GM19099 (cell line): Measurements from ENCODE around the gene EPAS1.

Source experiments
- POLR2A ChIP-seq: IDR thresholded peaks from 3 replicates; pipeline ENCODE4 v1.6.1; 2011; ENCODE audit warnings: low read depth; ENCODE audit not compliant: insufficient read length; ENCODE audit errors: extremely low read depth

Gene EPAS1

DNA sequence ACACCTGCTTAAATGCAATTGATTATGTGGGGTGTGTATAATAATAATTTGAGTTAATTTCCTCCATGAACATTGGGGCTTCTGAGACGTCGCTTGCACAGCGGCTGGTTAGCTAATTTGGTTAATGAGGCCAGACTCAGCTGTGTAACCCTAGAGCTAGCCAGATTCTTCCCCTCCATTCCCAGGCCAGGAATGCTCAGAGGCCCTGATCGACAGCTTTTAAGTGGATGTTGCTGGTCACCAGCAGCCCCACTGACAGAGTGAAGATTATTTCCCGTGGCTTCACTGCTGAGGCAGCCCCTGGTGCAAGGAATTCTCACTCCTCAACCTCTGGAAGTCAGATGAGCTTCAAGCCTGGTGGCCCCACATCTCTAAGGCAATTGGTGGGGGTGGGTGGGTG is 12.4 kb upstream of the EPAS1 start:
- TF ChIP-seq POLR2A: no peak

DNA sequence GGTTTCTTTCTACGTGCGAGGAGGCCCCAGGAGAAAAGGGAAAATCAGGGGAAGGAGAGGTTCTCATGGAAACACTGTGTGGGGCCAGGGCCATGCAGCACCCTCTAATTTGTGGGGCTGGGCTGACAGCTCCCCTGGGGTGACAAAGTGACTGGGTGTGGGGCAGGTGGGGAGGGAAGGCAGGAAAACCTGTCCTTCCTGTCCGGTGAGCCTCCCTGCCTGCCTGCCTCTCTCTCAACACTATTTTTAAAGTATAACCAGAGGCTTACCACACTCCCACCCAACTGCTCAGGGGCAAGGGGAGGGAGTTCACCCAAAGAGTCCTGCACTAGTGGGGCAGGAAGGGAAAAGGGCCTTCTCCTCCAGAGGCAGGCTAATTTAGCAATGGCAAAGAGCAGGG is 10.5 kb upstream of the EPAS1 start:
- no peak for TF ChIP-seq POLR2A

DNA sequence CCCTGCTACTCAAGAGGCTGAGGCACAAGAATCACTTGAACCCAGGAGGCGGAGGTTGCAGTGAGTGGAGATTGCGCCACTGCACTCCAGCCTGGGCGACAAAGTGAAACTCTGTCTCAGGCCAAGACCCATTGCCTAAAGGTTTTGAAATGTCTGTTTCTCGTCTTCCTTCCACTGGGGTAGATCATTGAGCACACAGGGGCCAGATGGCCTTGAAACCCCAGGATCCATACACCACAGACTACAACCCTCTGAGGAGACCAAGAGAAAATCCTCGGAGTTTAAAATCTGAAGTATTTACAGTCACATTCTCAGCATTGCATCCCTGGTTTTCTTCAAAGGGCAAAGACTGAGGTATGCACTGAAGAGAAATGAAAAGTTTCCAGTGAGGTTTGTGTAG is 7.1 kb upstream of the EPAS1 start:
- TF ChIP-seq POLR2A: no peak

DNA sequence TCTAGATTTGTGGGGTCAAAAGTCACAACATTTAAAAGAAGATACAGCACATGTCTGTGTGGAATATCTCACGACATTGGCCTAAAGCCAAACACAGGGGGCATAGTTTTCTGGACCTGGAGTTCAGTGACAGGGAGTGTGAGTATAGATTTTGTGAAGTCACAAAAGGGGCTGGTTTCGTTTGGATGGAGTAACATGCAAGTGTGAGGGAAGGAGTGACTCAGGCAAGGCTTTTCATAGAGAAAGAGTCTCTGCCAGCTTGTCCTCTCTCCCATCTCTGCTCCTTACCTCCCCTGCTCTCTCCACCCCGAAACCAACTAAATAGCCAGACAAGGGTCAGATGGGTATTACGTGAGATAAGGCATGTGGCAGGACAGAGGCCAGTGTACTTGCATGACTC is 3.7 kb upstream of the EPAS1 start:
- no peak for TF ChIP-seq POLR2A

- TF ChIP-seq POLR2A: no peak
Measured at GRCh38 chr2:46294176-46294836, 2.9 kb upstream of the EPAS1 start.

DNA sequence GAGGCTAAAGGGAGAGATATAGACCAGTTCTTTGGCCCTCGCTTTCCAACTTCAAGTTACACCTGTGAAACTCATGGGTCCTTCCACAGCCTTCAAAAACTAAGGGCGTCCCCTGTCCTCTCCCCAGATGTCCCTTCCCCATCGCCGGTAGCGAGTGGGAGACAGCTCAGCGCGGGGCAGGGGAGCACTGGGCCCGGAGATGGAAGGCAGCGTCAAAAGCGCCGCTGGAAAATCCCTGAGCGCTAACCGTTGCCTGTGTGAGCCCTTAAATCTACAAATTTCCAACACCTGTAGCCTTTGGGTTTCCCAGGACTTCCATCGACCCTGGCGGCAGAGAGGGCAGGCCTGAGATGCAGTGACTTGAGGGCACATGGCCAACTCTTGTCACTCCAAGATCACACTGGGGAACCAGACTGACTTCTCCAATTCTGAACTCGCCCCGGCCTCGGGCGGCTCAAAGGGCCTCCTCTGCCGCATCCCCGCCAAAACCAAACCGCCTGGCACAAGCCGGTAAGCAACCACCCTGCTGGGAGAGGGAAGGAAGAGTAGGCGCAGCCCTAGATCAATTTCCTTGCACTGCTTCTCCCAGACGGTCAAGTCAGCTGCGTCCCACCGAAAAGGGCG is 879 bp upstream of the EPAS1 start:
- no peak for TF ChIP-seq POLR2A

DNA sequence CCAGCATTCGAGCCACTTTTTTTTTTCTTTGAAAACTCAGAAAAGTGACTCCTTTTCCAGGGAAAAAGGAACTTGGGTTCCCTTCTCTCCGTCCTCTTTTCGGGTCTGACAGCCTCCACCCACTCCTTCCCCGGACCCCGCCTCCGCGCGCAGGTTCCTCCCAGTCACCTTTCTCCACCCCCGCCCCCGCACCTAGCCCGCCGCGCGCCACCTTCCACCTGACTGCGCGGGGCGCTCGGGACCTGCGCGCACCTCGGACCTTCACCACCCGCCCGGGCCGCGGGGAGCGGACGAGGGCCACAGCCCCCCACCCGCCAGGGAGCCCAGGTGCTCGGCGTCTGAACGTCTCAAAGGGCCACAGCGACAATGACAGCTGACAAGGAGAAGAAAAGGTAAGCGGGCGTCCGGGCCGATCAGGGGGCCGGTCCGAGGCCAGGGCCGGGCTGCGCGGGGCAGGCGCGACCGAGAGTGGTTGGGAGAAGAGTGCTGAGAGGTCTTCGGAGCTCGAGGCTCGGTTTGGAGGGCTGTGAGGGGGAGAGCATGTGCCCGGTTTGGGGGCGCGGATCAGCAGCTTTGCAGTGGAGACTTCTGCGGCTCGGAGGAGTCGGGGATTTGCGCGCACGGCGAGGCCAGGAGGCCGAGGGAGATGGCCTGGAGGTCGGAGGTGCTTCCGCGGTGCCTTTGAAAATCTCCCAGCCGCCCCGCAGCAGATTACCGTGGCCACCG is 502 bp downstream of the EPAS1 start:
- TF ChIP-seq POLR2A: no peak

- TF ChIP-seq POLR2A: no peak
Measured at GRCh38 chr2:46298272-46298521, 990 bp downstream of the EPAS1 start.

- no peak for TF ChIP-seq POLR2A
Measured at GRCh38 chr2:46298522-46299353, 1.5 kb downstream of the EPAS1 start.

DNA sequence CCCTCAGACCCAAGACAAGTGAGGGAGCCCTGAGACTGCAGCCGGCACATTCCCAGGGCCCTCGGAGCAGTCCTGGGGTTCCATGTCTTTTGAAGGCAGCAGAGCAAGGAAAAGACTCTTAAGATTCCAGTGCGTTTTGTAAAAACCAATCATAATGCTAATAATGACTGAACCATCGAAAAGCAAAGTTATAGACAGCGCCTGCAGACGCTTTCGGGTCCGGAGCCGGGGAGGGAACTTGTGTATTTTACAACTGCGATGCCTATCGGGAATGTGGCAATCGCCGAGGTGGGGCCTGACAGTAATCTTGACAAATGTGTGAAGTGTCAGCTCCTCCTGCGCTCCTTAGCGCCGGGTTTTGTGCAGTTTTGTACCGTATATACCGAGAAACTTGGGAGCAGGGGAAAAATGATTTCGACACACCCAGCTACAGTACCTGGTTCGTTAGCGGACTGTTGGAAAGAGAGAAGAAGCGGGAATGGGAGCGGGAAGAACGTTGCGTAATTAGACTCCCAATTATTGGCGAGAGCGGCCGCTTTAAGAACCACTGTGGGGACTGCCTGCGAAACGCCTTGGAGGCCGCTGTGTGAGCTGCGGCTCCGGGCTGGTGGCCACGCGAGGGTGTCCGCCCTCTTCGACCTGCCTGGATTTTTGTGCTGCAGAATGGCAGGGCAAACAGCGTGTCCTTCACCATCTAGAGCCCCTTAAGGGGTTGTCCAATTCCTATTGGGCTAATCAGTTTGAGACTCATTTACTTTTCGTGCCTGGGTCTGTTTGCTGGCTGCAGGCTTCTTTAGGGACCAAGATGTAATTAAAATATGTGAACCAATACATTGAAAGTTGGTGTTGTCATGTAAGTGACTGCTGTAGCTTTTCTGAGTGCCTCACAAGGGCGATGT is 2.4 kb downstream of the EPAS1 start:
- TF ChIP-seq POLR2A: no peak

DNA sequence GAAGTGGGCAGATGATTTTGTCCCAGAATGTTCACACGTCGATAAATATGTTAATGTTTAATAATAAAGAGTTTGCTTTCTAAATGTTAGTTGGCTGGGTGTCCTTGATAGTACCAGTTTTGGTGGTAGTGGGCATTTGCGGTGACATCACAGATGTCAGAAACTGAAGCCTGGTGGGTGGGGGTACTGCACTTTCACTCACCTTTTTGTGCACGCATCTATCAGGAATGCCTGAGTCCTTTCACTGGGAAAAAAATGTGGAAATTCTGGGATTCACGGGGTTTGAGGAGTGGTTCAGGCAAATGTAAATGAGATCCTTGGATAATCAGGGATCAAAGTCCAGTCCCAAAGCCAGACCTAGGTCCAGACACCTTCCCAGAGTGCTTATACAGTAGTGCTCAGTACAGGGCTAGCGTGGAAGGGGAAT is 3.2 kb downstream of the EPAS1 start:
- TF ChIP-seq POLR2A: no peak

DNA sequence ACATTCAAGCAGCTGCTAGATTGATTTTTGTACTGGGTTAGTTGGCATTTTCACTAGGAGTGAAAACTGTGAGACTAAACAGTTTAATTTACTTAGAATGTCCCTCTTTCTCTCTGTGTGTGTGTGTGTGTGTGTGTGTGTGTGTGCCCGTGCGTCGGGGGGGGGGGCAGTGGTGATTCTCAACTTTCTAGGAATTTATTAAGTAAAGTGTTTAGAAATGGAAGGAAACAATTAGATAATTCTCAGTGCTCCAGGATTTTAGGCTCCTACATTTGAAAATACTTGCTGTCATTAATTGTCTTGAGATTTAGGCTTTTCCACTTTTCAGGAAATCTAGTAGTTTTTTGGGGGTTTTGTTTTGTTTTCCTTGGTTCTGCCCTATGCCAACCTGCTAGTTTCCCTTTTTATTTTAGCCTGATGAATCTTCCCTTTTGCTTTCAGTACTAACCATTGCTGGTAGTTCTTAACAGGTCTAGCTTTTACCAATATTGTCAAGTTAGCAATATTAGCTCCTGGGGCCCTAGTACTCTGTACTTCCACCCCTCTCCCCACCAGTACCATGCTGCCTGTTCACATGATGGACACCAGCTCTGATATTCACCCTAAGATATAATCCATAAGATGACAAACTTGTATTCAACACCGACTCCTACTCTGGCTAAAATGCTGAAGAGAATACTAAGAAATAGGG is 4.9 kb downstream of the EPAS1 start:
- no peak for TF ChIP-seq POLR2A

GRCh38 chr2:46303233-46303632 is 6.0 kb downstream of the EPAS1 start:
- TF ChIP-seq POLR2A: no peak

DNA sequence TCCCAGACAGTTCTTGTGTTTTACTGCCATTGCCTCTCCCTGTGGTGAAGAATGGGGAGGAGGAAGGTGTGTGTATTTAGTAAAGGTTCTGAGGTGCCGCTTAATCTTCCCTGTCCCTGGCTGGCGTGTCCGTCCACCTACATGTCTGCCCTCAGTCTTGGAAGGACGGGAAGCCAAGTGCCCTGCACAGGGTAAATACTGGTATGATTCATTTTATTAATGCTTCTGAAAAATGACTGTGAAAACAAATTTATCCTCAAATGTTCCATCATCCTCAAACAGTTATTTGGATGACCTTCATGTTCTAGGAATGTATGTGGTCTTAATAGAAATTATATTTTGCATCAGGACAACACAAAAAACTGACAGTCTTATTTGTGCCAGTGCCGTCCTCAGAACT is 6.6 kb downstream of the EPAS1 start:
- no peak for TF ChIP-seq POLR2A

DNA sequence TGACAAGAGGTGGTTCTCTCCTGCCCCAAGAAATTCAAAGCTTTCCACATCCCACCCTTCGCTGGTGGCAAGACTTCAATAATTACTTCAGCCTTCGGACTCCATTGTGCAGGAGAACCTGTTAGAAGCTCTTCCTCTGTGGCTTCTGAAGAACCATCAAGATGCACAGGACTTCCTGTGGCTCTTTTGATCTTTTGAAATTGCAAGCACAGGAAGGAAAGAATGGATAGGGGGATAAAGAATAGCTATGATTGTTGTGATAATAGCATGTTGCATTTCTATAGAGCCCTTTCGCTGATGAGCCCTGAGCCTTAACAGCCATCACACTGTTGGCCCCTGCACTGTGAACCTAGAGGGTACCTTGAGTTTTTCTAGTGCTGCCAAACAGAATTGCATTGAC is 7.4 kb downstream of the EPAS1 start:
- TF ChIP-seq POLR2A: no peak

GRCh38 chr2:46305187-46305586 is 8.0 kb downstream of the EPAS1 start:
- TF ChIP-seq POLR2A: no peak
